Endothelial cell of umbilical vein (primary cell): Measurements from ENCODE around the gene IAPP. TPM values are rescaled to one million over a fixed set of nuclear protein-coding genes. Genes with fewer than 3 reads are reported as not detected.

Experiments
- BruUV-seq: library from RNA; stranded (reverse); fragments of 400-500 nt; replicated peaks from 2 replicates; lab custom pipeline; 2021; lab: Mats Ljungman, UMichigan
- CTCF ChIA-PET: fragments of 300-600, 350-600 bp; sonication (Branson Sonifier 250); formaldehyde crosslinking; loops from one replicate; lab custom pipeline; 2021; ENCODE audit warnings: antibody characterized with exemption, inconsistent platforms; lab: Charles Lee
- POLR2A ChIA-PET: fragments of 300-600, 350-600 bp; sonication (Branson Sonifier 250); formaldehyde crosslinking; loops from one replicate; lab custom pipeline; 2021; ENCODE audit warnings: antibody characterized with exemption, inconsistent platforms; lab: Charles Lee
- DNase-seq: peaks from one replicate; pipeline ENCODE4 v3.0.0-alpha.2; 2011; ENCODE audit warnings: low read depth, low spot score
- FAIRE-seq: peaks from 2 replicates; lab custom pipeline; 2011; peaks lifted over from hg19 to GRCh38; lab: Jason Lieb, UNC
- H2AFZ ChIP-seq: 2 replicates; pipeline ENCODE4 v1.6.0; 2012; ENCODE audit warnings: low read depth, low read length, control low read depth, inconsistent platforms
- H3K27ac ChIP-seq: 2 replicates; pipeline ENCODE4 v1.5.1; 2011; ENCODE audit warnings: low read depth, mild to moderate bottlenecking, control low read depth, low read length, moderate library complexity; ENCODE audit not compliant: insufficient read depth
- H3K27me3 ChIP-seq, 2 experiments: 2 replicates each; pipeline versions ENCODE4 v1.6.0 to v1.6.1; 2011; ENCODE audit warnings: low read length in 2 of 2, mixed read lengths in 1 of 2; ENCODE audit not compliant: control insufficient read depth in 2 of 2, insufficient read depth in 2 of 2
- H3K36me3 ChIP-seq, 2 experiments: 2 replicates in 1 of 2; 3 replicates in 1 of 2; pipeline ENCODE4 v1.5.1; 2011; ENCODE audit warnings: low read length in 2 of 2, mild to moderate bottlenecking in 1 of 2, moderate library complexity in 1 of 2; ENCODE audit not compliant: control insufficient read depth in 2 of 2, insufficient read depth in 2 of 2; ENCODE audit errors: extremely low read depth in 1 of 2
- H3K4me1 ChIP-seq: 3 replicates; pipeline ENCODE4 v1.5.1; 2011; ENCODE audit warnings: mild to moderate bottlenecking, low read length; ENCODE audit not compliant: control insufficient read depth, insufficient read depth; ENCODE audit errors: extremely low read depth
- H3K4me2 ChIP-seq: 2 replicates; pipeline ENCODE4 v1.6.1; 2011; ENCODE audit warnings: low read length, control low read depth, mixed read lengths; ENCODE audit not compliant: insufficient read depth
- H3K4me3 ChIP-seq, 3 experiments: fragments of 200-600 bp in 1 of 3; sonication (generic), shearing (Covaris generic) in 1 of 3; replicated peaks in 1 of 3; 2 replicates each; pipeline ENCODE4 v1.5.1; 2011 to 2016; ENCODE audit warnings: control low read depth in 3 of 3, low read length in 3 of 3, mild to moderate bottlenecking in 2 of 3, inconsistent platforms in 1 of 3, low read depth in 1 of 3, moderate library complexity in 1 of 3; ENCODE audit not compliant: insufficient read depth in 1 of 3
- H3K79me2 ChIP-seq: 2 replicates; pipeline ENCODE4 v1.6.0; 2012; ENCODE audit warnings: low read length, inconsistent platforms; ENCODE audit not compliant: control insufficient read depth, insufficient read depth
- H3K9ac ChIP-seq: replicated peaks from 2 replicates; pipeline ENCODE3; 2011; ENCODE audit warnings: low read length, control low read depth; ENCODE audit not compliant: insufficient read depth; ENCODE audit errors: extremely low read depth
- H3K9me1 ChIP-seq: replicated peaks from 3 replicates; pipeline ENCODE4 v1.6.0; 2011; ENCODE audit warnings: mild to moderate bottlenecking, low read length; ENCODE audit not compliant: control insufficient read depth, insufficient read depth; ENCODE audit errors: extremely low read depth
- H3K9me3 ChIP-seq: replicated peaks from 2 replicates; pipeline ENCODE4 v1.5.1; 2012; ENCODE audit warnings: low read length, inconsistent platforms; ENCODE audit not compliant: control insufficient read depth, insufficient read depth
- H4K20me1 ChIP-seq: replicated peaks from 2 replicates; pipeline ENCODE3; 2011; ENCODE audit warnings: mild to moderate bottlenecking, low read length; ENCODE audit not compliant: control insufficient read depth, insufficient read depth; ENCODE audit errors: extremely low read depth
- EZH2 ChIP-seq: IDR thresholded peaks from 2 replicates; pipeline ENCODE4 v1.6.1; 2012; ENCODE audit warnings: borderline replicate concordance, low read depth, mild to moderate bottlenecking, moderate library complexity, low read length, inconsistent platforms; ENCODE audit not compliant: severe bottlenecking
- FOS ChIP-seq: IDR thresholded peaks from 2 replicates; pipeline ENCODE4 v1.6.1; 2011; ENCODE audit warnings: mild to moderate bottlenecking, low read length, moderate library complexity, borderline replicate concordance; ENCODE audit not compliant: insufficient read depth
- GATA2 ChIP-seq: IDR thresholded peaks from 2 replicates; pipeline ENCODE4 v1.7.0; 2011; ENCODE audit warnings: low read depth, mild to moderate bottlenecking, moderate library complexity, mixed read lengths, low read length; ENCODE audit not compliant: insufficient read length, insufficient read depth
- JUN ChIP-seq: IDR thresholded peaks from 2 replicates; pipeline ENCODE4 v1.6.1; 2011; ENCODE audit warnings: borderline replicate concordance, low read depth; ENCODE audit not compliant: insufficient read length, insufficient read depth
- MYC ChIP-seq: IDR thresholded peaks from one replicate; pipeline ENCODE4 v1.6.1; 2011; ENCODE audit warnings: mild to moderate bottlenecking, low read depth, low read length
- POLR2A ChIP-seq: IDR thresholded peaks from 2 replicates; pipeline ENCODE4 v1.6.1; 2012; ENCODE audit warnings: low read depth, mild to moderate bottlenecking, control low read depth, low read length
- POLR2AphosphoS5 ChIP-seq: IDR thresholded peaks from 2 replicates; pipeline ENCODE4 v1.6.1; 2012; ENCODE audit warnings: low read depth, mild to moderate bottlenecking, control low read depth, low read length, moderate library complexity; ENCODE audit not compliant: insufficient read depth
- dilution Hi-C: fragments of 300-500 bp; cut with MboI; formaldehyde crosslinking; loops from one replicate; pipeline ENCODE4 v1.15.0; 2019; ENCODE audit warnings: low sequenced_read_pairs; ENCODE audit not compliant: extremely low pct_ligation_motif_present
- intact Hi-C: fragments of 100-400 bp; cut with micrococcal nuclease; formaldehyde crosslinking; loops from one replicate; pipeline ENCODE4 v1.10.0; 2022
- polyA plus RNA-seq, 4 experiments: library from polyadenylated mRNA; depleted of rRNA in 3 of 4; stranded (reverse) in 3 of 4; unstranded in 1 of 4; fragments of >200 nt; gene quantifications; 2 replicates each; pipeline versions ENCODE4 v1.2.1 to v1.2.3, GENCODE V29; 2011 to 2012; ENCODE audit warnings: missing spikeins in 1 of 4
- total RNA-seq: library from RNA; stranded (reverse); gene quantifications from 2 replicates; pipeline ENCODE4 v1.2.3, GENCODE V29; 2021
- TF ChIP-seq, protein P1 (sequence below), 2 donors: IDR thresholded peaks; 1 replicate in 1 of 2; 2 replicates in 1 of 2; pipeline ENCODE4 v1.5.1; 2011; ENCODE audit warnings: low read length in 2 of 2, mild to moderate bottlenecking in 2 of 2, moderate library complexity in 2 of 2, control low read depth in 1 of 2, inconsistent platforms in 1 of 2, low read depth in 1 of 2; ENCODE audit not compliant: insufficient read depth in 1 of 2; ENCODE audit errors: extremely low read depth in 1 of 2
- TF ChIP-seq, protein P2 (sequence below): IDR thresholded peaks from 2 replicates; pipeline ENCODE4 v1.6.1; 2011; ENCODE audit not compliant: insufficient read depth, insufficient read length

IAPP gene
- total and polyA plus RNA-seq, 2 donors (not counting 3 experiments of a cell fraction or from before 2014, with no cell fraction given) = not detected

DNA sequence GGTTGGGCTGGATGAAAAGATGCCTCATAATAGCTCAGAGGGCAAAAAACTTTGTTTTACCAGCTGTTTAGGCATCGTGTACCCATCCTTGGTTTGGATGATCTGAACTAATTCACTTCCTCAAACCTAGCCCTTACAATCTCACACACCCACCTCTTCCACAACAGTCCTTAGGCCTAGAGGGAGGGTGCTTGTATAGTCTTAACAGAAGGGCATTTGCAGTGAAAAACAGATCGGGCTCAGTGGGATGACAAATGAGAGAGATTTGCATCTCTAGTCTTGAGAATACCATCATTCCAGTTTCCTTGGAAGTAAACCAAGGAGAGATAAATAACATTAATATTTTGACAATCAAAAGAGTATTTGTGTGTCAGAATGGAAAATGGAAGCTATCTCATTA, 49.0 kb upstream of the IAPP start:
- DNase-seq (no peak), FAIRE-seq (no peak)
- Histone ChIP-seq H3K27me3 (no peaks in the 10 kb centered on the region), H3K27ac (no peak overlapping the region), H3K4me1 (no peaks in the 10 kb centered on the region), H3K4me3 (no peak overlapping the region), H3K9me3 (no peaks in the 10 kb centered on the region), H3K9ac (no peak overlapping the region), H4K20me1 (no peaks in the 10 kb centered on the region), H3K9me1 (no peaks in the 10 kb centered on the region), H3K4me2 (no peak overlapping the region), H2AFZ (no peak overlapping the region), H3K79me2 (no peaks in the 10 kb centered on the region), H3K36me3 (no peaks in the 10 kb centered on the region)
- intact Hi-C loops = no loop called here
- CTCF ChIA-PET = interaction anchor here (1.1 kb wide), 1 partner anchor 10 kb away, joined by 7 read pairs; no protein-coding TSS in a partner anchor
- TF ChIP-seq, protein P1, sequence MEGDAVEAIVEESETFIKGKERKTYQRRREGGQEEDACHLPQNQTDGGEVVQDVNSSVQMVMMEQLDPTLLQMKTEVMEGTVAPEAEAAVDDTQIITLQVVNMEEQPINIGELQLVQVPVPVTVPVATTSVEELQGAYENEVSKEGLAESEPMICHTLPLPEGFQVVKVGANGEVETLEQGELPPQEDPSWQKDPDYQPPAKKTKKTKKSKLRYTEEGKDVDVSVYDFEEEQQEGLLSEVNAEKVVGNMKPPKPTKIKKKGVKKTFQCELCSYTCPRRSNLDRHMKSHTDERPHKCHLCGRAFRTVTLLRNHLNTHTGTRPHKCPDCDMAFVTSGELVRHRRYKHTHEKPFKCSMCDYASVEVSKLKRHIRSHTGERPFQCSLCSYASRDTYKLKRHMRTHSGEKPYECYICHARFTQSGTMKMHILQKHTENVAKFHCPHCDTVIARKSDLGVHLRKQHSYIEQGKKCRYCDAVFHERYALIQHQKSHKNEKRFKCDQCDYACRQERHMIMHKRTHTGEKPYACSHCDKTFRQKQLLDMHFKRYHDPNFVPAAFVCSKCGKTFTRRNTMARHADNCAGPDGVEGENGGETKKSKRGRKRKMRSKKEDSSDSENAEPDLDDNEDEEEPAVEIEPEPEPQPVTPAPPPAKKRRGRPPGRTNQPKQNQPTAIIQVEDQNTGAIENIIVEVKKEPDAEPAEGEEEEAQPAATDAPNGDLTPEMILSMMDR (IDR thresholded peaks at IDR 0.05; ENCODE audit: extremely low read depth in 1 of 2, insufficient read depth in 1 of 2, low read depth in 1 of 2, low read length in 2 of 2) = no peak
- no peak for TF ChIP-seq EZH2
- TF ChIP-seq, protein P2, sequence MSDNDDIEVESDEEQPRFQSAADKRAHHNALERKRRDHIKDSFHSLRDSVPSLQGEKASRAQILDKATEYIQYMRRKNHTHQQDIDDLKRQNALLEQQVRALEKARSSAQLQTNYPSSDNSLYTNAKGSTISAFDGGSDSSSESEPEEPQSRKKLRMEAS = no peak
- no peak for TF ChIP-seq JUN
- no peak for TF ChIP-seq POLR2A
- no peak for TF ChIP-seq GATA2
- no peak for TF ChIP-seq FOS
- no peak for TF ChIP-seq MYC
- no peak for TF ChIP-seq POLR2AphosphoS5
- POLR2A ChIA-PET = no interaction called here
- dilution Hi-C loops = no loop called here
- BruUV-seq = no TSS peak
